Endometrial microvascular endothelial cells (primary cell): ENCODE data around the gene MLPH. TPM values are rescaled to one million over a fixed set of nuclear protein-coding genes. Genes with fewer than 3 reads are reported as not detected.

Source experiments
- in situ Hi-C: cut with HindIII; loops from 2 replicates; pipeline ENCODE4 v1.10.0; 2017; ENCODE audit warnings: low sequenced_read_pairs, low pct_unique_long_range_greater_than_20kb; ENCODE audit errors: inconsistent ontology term
- total RNA-seq: library from RNA; depleted of rRNA; stranded (reverse); fragments of >200 nt; gene quantifications from one replicate; pipeline ENCODE4 v1.2.3, GENCODE V29; 2015; ENCODE audit errors: inconsistent ontology term

MLPH gene
- total RNA-seq, 1 donor from 2014 or later, result 1.5 TPM

DNA sequence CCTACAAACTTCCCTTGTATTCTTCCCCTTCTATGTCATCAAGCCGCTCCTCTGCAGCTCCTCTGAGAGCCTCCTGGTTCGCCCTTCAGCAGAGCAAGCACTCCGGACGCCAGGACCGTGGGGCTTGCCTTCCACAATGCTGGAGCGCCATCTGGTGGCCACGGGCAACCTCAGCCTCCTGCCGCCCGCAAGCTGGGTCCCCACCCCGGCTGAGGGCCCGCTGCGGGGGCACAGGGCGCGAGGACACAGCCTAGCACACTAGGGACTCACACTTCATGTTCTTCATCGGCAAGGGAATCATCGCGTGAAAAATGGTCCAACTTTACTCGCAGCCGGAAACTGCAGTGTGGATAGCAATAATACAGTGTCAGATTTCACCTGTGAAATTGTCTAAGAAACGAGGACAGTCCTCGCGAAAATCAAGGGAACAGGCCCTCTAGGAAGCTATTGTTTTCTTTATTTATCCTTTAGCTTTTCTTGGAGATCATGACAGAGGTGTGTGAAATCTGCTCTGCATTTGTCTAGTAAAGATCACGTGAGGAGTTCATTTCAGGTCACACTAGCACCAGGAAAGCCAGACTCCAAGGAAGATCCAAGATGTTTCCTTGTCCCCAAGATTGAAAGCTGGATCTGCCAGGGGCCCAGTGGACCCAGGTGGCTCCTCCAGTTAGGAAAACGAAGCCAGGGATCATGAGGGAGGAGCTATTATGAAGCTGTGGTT lies 85.1 kb downstream of the MLPH start:
- in situ Hi-C loops, result no loop called here

DNA sequence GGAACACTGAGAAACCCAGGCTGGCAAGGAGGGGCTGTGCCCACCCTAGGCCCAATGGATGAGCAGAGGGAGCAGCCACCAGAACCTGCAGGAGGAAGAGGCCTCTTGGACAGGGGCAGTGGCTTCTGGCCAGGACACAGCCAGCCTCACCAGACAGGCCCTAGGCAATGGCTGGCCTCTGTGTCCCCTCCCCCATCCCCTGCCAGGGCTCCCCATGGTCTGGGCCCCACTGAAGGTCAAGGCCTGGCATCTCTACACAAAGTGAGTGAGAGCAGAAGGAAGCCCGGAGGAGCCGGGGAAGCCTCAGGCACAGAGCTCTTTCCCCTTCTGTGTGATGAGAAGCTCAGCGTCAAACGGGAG lies 85.7 kb downstream of the MLPH start:
- in situ Hi-C loops, result no loop called here

DNA sequence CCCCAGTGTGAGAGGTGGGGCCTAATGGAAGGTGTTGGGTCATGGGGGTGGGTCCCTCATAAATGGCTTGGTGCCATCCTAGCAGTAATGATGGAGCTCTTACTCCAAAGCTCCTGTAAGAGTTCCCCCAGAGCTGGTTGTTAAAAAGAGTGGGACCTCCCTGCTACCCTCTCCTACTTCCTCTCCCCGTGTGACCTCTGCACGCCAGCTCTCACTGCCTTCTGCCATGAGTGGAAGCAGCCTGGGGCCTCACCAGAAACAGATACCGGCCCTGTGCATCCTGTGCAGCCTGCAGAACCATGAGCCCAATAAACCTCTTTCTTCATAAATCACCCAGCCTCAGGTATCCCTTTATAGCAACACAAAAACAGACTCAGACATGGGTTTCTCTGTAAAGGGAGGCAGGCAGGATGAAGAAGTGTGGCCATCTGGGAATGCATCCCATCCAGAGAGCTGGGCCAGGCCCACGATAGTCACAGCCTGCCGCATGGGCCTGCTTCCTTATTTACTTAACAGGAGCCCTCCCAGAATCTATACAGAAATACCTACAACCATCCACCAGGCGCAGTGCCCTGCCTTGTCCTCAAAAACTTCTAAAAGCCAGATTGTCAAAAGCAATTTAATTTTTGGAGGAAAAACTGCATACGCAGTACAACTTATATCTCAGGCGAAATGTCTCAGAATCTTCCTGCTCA lies 86.8 kb downstream of the MLPH start:
- in situ Hi-C loops, result no loop called here

DNA sequence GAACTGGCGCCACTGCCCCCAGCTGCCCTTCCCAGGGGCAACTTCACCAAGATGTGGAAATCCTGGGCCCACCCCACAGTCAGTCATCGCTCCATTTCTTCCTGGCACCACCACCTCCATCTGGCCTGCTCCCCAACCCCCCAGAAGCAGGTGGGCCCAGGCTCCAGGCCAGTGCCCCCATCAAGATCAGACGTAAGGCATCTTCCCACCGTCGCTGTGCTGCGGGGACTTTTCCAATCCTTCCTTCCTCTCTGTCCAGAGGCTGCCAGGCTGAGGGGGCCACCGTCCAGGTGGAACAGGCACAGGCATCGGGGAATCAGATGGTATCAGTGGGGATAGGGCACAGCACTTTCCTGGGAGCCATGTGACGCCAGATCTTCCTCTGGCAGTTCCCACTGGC lies 87.4 kb downstream of the MLPH start:
- in situ Hi-C loops, result no loop called here

DNA sequence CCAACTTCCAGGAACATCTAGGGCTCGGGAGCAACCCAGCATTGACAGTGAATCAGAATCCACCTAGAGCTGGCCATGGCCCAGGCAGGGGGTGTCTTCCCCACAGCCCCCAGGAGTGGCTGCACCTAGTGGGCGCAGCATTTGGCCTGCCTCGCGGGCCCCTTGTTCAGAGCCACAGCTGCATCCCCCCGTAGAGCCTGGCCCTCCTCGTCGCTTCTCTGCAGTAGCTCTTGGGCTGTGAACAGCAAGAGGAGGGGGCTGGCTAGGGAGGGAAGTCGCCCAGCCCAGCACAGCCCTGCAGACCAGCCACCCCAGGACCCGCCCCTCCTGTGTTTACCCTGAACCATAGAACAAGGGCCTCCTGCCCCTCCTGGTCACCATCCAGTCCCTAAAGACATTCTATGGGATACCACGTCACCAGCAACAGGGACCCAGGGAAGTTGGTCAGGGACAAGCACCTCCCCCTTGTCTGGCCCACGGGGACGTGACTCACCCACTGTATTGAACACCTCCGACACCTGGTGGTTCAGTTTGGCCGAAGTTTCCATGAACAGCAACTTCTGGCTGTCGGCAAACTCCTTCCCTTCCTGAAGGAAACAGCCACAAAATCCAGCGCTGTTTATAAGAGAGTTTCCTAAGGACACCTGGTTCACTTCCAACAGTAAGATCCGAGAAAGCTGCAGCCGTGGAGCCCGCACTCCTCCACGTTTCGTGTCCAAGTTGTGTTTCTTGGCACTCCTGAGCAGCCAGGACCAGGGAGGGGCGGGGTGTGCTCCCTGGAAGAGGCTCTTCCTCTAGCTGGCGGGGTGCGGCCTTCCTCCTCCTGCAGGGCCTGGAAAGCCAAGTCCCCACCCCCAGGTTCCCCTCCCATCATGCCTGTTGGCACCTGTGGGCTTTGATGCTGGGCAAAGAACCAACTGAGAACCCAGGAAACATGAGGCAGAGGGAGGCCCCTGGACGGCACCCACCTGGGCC lies 88.1 kb downstream of the MLPH start:
- in situ Hi-C loops, result no loop called here

DNA sequence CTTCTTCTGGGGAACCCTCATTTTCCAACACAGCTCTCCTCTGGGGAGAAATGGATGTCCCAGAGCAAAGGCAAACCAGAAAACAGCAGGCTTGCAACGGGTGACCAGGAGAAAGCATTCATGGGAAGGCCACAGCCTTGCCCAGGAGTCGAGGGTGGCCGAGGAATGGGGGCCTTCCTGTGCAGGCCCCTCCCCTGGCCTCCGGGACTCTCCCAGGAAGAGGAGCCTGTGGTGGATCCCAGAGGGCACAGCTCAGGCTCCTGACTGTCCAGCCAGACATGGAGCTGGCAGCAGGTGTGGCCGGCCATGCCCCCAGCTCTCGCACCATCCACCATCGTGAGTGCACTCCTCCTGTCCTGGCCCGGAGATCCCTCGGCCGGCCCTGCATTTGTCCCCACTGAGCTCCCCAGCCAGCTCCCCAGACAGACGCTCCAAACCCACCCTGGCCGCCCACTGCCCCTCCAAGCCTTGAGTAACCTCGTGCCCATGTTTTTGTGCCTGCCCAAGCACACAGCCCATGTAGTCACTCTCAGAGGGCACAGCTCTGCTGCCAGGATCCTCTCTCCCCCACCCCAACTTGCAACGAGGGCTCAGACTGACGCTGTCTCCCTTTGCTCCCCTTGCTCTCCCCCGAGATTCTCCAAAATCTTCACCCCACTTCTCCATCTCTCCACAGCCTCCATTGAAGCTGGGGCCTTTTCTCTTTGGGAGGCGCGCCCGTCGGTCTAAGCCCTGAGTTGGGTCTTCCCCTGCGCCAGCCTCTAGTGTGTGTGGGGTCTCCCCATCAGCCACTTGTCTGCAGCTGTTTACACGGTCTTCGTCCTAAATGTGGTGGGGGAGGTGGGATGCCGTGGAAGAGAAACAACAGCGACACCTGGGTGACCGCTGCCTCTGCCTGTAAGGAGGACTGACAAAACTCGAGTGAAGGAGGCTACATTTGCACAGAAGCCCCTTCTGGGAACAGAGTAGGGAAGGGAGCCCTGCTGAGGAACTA lies 89.1 kb downstream of the MLPH start:
- in situ Hi-C loops, result no loop called here

DNA sequence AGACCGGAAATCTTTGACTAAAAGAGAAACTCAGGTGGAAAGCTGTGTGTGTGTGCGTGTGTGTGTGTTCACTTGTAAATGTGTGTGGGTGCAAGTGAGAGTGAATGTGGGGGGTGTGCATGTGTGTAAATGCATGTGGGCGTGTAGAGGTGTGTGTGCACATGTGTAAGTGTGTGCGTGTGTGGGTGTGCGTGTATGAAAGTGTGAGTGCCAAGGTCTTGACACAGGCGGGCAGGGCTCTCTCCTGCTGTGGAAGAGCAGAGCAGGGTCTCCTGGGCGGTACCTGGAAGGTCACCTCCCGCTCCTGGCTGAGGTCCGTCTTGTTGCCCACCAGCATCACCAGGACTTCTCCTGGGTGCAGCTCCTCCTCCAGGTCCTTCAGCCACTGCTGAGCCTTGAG lies 89.9 kb downstream of the MLPH start:
- in situ Hi-C loops, result no loop called here

DNA sequence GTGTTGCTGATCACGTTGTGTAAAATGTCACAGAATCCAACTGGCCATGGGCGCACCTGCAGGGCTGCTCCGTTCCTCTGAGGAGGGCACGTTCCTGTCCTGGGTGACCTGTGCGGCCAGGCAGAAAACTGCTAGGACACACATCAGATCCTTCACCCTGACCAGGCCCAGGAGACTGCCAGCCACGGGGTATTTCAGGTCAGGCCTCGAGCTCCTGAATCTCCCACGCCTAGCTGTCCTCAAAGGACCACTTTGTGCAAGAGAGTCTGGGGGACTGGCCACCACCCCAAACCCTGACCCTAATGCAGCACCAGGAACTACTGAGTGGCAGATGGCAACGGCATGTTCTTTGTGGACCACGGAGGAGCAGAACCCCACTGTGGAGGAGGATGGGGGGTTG lies 90.4 kb downstream of the MLPH start:
- in situ Hi-C loops, result no loop called here

DNA sequence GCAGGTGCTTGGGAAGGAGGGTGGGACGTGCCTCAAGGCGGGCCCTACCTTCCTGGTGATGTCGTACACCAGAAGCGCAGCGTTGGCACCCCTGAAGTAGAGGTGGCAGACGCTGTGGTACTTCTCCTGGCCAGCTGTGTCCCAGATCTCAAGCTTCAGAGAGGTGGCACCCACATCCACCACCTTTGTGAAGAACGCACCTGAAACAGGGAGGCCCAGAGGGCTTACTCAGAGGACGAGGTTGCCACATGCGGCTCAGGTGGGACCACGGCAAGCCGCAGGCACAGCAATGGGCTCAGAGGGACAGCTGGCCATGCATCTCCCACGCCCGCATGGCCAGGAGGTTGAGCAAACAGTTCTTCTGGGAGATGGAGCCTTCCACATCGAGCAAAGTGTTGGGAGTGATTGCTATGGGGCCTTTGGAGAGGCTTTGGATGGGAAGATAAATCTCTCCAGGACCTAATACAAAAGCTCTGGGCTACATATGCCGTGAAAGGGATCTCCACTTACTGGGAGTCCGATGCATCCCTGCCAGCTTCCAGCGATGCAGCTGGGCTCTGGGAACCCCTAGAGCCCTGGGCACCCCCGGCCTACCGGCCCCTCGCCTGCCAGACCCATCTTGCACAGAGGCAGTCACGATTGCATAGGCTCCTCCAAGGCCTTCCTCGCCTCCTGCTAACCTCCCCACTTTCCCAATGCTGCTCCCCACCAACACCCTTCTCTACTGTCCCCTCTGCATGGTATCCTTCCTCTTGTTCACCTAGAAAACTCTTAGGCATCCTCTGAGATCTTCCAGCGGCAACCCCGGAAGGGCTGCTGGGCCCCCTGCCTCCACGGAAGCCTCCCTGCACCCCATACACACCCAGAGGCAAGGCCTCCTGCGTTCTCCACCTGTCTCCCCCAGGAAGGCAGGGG lies 91.2 kb downstream of the MLPH start:
- in situ Hi-C loops, result no loop called here

DNA sequence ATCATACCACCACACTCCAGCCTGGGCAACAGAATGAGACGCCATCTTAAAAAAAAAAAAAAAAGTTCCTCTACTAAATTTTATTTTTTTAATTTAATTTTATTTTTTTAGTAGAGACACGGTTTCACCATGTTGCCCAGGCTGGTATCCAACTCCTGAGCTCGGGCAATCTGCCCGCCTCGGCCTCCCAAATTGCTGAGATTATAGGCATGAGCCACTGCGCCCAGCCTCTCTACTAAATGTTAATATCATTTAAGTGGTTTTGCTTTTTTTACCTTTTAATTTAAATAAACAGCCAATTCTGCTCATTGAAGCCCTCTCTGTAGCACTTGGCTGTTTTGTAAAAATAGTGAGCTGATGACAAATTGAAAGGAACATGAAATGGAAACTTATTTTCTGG lies 94.3 kb downstream of the MLPH start:
- in situ Hi-C loops, result no loop called here

DNA sequence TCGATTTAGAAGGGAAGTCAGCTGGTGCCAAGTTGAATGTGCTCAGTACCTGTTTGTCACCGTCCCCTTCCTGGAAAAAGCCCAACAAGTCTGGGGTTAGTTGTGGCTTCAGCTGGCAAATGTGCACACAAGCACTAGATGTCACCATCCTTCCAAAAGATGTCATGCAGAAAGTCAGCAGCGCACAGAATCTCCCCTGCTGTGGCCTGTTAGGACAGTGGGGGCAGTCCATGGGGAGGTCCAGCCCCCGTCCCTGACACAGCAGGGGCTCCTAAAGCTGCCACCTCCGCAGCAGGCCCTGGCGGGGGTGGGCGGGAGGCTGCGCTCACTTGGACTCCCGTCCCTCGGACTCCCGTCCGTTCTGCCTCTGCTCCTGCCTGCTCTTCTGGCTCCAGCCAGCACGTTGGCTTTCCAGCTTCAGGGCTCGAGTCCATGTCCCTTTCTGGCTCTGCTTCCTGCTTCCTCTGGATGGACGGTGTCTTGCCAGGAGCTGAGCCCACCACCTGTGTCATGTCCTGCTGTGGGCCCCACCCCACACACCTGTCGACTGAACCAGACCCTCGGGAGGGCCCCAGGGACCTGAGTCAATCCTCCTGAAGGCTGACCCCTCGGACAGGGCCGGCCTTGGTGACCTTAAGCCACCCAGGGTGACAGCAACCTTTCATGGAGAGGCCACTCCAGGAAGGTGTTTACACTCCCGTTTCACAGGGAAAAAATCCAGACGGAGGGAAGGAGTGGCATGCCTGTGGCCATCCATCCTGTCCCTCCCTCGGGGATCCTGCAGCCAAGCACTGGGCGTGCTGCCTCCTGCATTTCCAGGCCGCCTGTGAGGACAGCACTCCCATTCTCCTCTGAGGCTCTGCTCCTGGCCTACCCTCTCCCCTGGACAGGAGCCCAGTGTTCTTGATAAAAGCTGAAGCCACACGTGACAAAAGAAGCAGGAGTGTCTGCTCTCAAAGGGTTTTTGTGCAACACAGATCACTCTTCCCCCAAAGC lies 95.0 kb downstream of the MLPH start:
- in situ Hi-C loops, result no loop called here

DNA sequence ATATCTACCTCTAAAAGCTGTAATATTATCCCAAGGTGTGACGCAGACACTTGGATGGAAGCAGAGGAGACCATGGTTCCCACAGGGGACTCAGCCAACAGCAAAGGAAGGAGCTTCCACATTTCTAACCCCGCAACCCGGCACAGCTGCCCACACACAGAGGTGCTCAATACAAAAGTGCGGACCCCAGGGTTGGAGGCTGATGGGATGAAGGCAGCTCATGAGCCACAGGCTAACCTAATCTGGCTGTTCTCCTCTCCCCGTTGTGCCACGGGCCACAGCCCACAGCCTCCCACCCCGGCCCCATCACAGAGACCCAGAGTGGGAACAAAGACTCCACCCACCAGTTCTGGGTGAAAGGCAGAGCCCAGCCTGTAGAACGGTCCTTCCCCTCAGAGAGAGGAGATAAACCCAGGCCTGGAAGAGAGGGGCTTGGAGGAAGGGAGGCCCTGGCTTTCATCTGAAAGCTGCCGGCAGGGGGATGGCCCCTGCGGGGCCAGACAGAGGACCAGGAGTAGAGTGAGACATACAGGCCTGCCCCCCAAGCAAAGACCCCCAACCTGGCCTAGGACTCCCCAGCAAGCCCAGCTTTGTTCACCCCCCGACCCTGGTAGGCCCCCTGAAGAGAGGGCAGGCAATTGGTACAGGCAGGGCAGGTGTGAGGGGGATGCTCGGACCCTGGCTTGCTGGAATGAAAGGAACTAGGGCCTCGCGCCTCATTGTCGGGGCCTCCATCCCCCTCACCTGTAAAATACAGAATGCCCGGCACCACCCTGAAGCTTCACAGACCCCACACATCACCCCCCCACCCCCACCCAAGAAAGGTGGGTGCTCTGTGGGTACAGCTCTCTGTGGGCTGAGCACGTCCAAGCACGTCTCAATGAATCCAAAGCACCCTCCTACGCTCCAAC lies 96.6 kb downstream of the MLPH start:
- in situ Hi-C loops, result no loop called here

DNA sequence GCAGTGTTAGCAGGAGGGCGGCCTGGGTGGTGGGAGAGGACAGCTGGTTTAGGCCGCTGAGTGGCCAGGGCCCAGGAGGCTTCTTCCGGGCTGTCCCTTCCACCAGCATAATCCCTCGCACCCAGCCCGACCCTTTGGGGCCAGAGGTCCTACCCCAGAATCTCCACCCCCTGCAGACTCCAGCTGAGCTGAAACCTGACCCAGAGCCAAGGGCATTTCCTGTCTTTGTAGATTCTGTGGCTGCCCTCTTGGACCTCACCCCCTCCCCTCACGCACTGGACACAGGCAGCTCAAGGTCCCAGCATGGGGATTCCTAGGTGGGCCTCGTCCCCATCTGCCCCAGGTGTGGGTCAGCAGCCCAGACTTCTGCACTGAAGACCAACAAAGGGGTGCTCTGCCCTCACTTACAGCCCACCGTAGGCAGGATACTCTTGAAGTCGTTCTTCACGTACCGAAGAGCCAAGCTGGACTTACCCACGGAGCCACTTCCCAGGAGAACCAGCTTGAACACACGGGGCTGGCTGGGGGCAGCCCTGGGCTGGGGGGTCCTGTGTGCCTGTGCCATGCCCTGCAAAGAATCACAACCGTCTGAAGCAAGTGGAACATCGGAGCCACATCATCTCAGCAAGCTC lies 98.7 kb downstream of the MLPH start:
- in situ Hi-C loops, result no loop called here

DNA sequence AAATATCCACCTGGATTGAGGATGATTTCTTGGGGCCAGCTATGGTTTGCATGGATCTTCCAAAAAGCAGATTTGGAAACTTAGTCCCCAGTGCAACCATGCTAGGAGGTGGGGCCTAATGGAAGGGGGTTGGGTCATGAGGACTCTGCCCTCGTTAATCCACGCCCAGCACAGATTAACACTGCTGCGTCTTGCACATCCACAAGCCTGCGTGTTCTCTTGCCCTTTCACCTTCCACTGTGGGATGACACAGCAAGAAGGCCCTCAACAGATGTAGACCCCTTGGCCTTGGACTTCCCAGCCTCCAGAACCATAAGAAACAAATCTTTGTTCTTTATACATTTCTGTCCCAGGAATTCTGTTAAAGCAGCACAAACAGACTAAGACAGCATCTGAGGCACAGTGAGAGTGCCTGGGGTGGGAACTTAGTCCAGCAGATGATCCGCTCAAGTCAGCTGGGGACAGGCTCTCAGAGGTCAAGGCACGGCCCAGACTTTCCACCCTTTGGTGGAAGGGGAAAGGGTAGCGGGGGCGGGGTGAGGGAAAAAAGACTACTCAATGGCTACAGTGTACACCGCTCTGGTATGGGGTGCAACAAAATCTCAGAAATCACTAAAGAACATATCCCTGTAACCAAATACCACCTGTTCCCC lies 101.1 kb downstream of the MLPH start:
- in situ Hi-C loops, result no loop called here
